ENCODE results near the gene HES3. TPM values are rescaled to one million over a fixed set of nuclear protein-coding genes. Genes with fewer than 3 reads are reported as not detected.
"Not testable (repeated sequence)": the region's sequence is repeated elsewhere in the genome, so short reads cannot be mapped to it uniquely, and the experiment has no call there.

The HES3 gene
- total RNA-seq, 1 experiment from 2014 or later, result not detected

DNA sequence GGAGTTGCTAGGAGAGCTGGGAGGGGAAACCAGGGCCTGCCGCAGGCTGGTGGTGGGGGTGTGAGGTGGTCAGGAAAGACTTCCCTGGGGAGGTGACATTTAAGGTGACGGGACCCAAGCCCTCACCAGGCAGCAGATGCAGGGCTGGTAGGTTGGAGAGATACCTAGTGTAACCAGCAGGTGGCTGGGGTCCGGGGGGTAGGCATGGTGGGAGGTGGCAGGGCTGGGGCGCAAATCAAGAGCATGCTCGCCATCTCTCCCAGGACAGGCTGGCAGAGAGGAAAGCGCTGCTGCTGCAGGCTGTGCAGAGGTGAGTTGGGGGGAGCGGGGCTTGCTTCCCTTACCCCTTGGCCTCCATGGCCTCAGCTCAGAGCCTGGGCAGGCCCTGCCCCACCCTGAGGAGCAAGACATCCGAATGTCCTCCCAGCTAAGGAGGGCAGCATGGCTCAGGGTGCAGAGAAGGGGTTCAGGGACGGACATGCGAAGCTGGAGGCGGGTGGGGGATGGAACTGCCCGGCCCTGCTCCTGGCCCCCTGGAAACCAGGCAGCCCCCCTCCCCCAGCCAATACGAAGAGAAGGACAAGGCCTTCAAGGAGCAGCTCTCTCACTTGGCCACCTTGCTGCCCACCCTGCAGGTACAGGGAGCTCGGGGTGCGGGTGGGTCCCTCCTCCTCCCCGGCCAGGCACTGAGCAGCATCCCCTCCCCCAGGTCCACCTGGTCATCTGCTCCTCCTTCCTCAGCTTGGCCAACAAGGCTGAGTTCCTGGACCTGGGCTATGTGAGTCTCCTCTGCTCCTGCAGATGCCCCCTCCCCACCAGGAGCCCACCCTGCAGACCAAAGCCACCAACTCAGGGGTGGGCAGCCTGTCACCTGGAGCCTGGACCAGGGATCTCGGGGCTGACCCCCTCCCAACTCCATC is 34.1 kb upstream of the HES3 start:
- Histone ChIP-seq H3K27ac (no peak overlapping the region), H3K36me3 (no peaks in the 10 kb centered on the region), H3K4me3 (no peak overlapping the region), H3K4me1 (no peaks in the 10 kb centered on the region), H3K27me3 (0 out of 2 replicates have a peak, but pooled peaks cover 3% of the 10 kb centered on the region), H3K9me3 (replicated peaks) (0 out of 2 replicates have a peak, but pooled peaks cover 2% of the 10 kb centered on the region)
- DNase-seq, result no peak

DNA sequence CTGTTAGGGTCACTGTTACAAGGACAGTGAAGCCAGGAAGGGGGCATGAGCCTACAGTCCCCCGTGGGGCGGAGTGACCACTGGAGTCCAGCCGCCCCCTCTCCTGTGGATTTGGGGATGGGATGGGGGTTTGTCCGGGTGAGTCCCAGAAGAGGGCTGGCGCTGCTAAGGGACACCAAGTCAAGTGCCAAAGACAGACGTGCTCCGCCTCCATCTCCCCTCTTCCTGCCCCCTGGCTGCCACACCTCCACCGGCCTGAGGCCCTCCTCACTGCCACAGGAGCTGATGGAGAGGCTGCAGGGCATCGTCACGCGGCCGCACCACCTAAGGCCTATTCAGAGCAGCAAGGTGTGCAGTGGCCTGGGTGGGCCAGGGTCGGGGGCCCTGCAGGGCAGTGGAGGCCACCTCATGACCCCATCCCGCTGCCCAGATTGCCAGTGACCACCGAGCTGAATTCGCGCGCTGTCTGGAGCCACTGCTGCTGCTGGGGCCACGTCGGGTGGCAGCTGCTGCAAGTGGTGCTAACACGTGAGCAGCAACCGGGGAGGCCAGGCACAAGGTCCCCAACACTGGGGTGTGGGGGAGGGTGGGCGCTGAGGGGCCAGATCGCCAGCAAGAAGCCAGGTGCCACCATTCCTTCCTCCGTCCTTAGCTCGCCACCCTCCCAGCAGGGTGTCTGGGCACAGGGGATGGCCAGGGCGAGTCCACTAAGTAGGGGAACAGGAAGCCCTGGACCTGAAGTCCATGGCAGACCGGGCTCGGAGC is 33.2 kb upstream of the HES3 start:
- Histone ChIP-seq H3K27me3 (0 out of 2 replicates have a peak, but pooled peaks cover 3% of the 10 kb centered on the region), H3K4me1 (no peaks in the 10 kb centered on the region), H3K27ac (no peak overlapping the region)

GRCh38 chr1:6211731-6212130 is 32.2 kb upstream of the HES3 start:
- H3K4me1 ChIP-seq, result no peaks in the 10 kb centered on the region
- H3K9me3 ChIP-seq (replicated peaks), result 0 out of 2 replicates have a peak, but pooled peaks cover 2% of the 10 kb centered on the region
- H3K4me3 ChIP-seq, result no peak overlapping the region
- H3K27me3 ChIP-seq, result 0 out of 2 replicates have a peak, but pooled peaks cover 3% of the 10 kb centered on the region
- no peak for DNase-seq
- H3K27ac ChIP-seq, result no peak overlapping the region
- no peaks in the 10 kb centered on the region for H3K36me3 ChIP-seq

More for the DNA sequence above, 33.2 kb upstream of the HES3 start:
- no peak for DNase-seq
- H3K9me3 ChIP-seq (replicated peaks), result 0 out of 2 replicates have a peak, but pooled peaks cover 2% of the 10 kb centered on the region
- H3K36me3 ChIP-seq, result no peaks in the 10 kb centered on the region
- no peak overlapping the region for H3K4me3 ChIP-seq

GRCh38 chr1:6212193-6212959 is 31.6 kb upstream of the HES3 start:
- 0 out of 2 replicates have a peak, but pooled peaks cover 3% of the 10 kb centered on the region for H3K27me3 ChIP-seq
- H3K36me3 ChIP-seq, result no peaks in the 10 kb centered on the region
- no peak for DNase-seq
- H3K27ac ChIP-seq, result no peak overlapping the region
- 0 out of 2 replicates have a peak, but pooled peaks cover 2% of the 10 kb centered on the region for H3K9me3 ChIP-seq (replicated peaks)
- H3K4me3 ChIP-seq, result no peak overlapping the region
- H3K4me1 ChIP-seq, result no peaks in the 10 kb centered on the region

GRCh38 chr1:6218375-6219164 is 25.4 kb upstream of the HES3 start:
- H3K27me3 ChIP-seq, result 0 out of 2 replicates have a peak, but pooled peaks cover 3% of the 10 kb centered on the region
- peaks cover 13% of the 10 kb centered on the region for H3K4me1 ChIP-seq
- peaks cover 10% of the 10 kb centered on the region for H3K36me3 ChIP-seq
- 0 out of 2 replicates have a peak, but pooled peaks cover 2% of the 10 kb centered on the region for H3K9me3 ChIP-seq (replicated peaks)
- no peak overlapping the region for H3K4me3 ChIP-seq
- peak overlapping the region; percentile 20 for H3K27ac ChIP-seq
- DNase-seq, result peak in 1 of 2 experiments; percentile 34

DNA sequence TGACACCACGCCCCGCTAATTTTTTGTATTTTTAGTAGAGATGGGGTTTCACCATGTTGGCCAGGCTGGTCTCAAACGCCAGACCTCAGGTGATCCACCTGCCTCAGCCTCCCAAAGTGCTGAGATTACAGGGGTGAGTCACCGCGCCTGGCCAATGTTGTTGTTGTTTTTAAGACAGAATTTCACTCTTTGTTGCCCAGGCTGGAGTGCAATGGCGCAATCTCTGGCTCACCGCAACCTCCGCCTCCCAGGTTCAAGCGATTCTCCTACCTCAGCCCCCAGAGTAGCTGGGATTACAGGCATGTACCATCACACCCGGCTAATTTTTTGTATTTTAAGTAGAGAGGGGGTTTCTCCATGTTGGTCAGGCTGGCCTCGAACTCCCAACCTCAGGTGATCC is 24.3 kb upstream of the HES3 start:
- H3K27ac ChIP-seq; H3K27me3 ChIP-seq; H3K9me3 ChIP-seq (replicated peaks); DNase-seq; H3K4me3 ChIP-seq: not testable (repeated sequence)
- H3K36me3 ChIP-seq, result peaks cover 21% of the 10 kb centered on the region
- H3K4me1 ChIP-seq, result peaks cover 13% of the 10 kb centered on the region

DNA sequence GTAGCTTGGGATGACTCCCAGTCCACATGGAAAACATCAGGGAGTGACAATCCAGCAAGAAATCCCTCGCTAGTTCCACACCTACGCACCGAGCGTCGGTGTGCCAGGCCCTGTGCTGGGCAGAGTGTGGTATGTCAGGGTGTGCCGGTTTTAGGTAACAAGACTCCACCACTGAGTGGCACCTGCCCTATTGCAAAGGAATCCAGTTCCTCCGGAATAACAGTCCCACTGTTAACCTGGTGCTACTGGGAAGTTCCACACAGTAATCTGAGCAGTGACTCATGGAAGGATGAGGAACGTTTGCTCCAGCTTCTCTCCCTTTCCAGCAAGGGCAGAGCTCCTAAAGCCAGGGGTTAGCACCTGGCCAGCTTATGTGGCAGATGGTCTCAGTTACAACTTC is 23.7 kb upstream of the HES3 start:
- no peak for DNase-seq
- H3K27ac ChIP-seq, result no peak overlapping the region
- H3K4me3 ChIP-seq, result no peak overlapping the region
- H3K27me3 ChIP-seq, result no peaks in the 10 kb centered on the region
- H3K4me1 ChIP-seq, result peaks cover 13% of the 10 kb centered on the region
- peaks cover 27% of the 10 kb centered on the region for H3K36me3 ChIP-seq
- no peaks in the 10 kb centered on the region for H3K9me3 ChIP-seq (replicated peaks)

- H3K36me3 ChIP-seq, result peaks cover 28% of the 10 kb centered on the region
These were observed 22.7 kb upstream of the HES3 start for GRCh38 chr1:6221210-6221784.

DNA sequence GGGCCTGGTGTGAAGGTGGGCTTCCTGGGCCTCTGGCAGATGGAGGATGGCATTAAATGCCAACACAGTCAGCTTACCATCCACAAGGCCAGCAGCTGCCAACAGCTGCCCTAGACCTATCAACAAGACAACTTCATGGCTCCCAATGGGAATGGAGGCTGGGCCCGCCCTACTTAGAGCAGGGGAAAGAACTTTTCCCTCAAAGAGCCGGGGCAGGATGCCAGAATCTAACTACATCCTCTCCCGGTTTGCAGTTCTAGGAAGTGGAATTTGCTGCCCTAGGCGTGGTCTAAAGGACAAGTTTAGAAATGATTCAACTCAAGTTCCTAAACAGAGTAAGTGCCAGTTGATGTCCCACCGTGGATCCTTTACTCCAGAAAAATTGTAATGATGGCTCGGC is 21.3 kb upstream of the HES3 start:
- peaks cover 41% of the 10 kb centered on the region for H3K36me3 ChIP-seq

More at GRCh38 chr1:6221210-6221784, 22.7 kb upstream of the HES3 start:
- Histone ChIP-seq H3K27ac (no peak overlapping the region), H3K4me3 (no peak overlapping the region), H3K9me3 (replicated peaks) (no peaks in the 10 kb centered on the region), H3K27me3 (no peaks in the 10 kb centered on the region), H3K4me1 (peaks cover 13% of the 10 kb centered on the region)
- DNase-seq, result no peak

GRCh38 chr1:6223617-6224016 is 20.4 kb upstream of the HES3 start:
- Histone ChIP-seq H3K36me3 (peaks cover 48% of the 10 kb centered on the region), H3K9me3 (replicated peaks) (no peaks in the 10 kb centered on the region), H3K4me3 (no peak overlapping the region), H3K27ac (no peak overlapping the region), H3K4me1 (peaks cover 5% of the 10 kb centered on the region), H3K27me3 (no peaks in the 10 kb centered on the region)
- no peak for DNase-seq

More for the DNA sequence above, 21.3 kb upstream of the HES3 start:
- peaks cover 13% of the 10 kb centered on the region for H3K4me1 ChIP-seq
- H3K4me3 ChIP-seq, result no peak overlapping the region
- no peak overlapping the region for H3K27ac ChIP-seq
- H3K9me3 ChIP-seq (replicated peaks), result no peaks in the 10 kb centered on the region
- no peak for DNase-seq
- no peaks in the 10 kb centered on the region for H3K27me3 ChIP-seq

DNA sequence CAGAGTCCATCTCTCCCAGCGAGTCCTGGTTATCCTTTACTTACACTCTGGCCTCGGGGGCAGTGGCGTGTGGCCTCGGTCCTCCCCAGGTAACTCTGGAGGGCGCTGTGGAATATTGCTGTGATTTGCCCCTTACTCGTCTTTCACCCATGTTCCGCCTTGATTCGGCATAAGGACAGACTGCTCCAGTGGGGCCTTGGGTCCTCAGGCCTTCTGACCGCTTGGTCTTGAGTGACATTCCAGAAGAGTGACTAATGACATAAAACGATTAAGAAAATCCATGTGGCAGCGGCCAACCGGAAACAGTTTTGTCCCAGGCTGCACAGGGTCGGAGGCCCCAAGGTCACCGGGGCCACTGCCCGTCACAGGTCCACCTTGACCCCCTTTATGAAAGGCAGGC is 19.3 kb upstream of the HES3 start:
- Histone ChIP-seq H3K27ac (no peak overlapping the region), H3K9me3 (replicated peaks) (no peaks in the 10 kb centered on the region), H3K27me3 (no peaks in the 10 kb centered on the region), H3K4me3 (no peak overlapping the region), H3K4me1 (no peaks in the 10 kb centered on the region), H3K36me3 (peaks cover 58% of the 10 kb centered on the region)
- DNase-seq, result no peak

DNA sequence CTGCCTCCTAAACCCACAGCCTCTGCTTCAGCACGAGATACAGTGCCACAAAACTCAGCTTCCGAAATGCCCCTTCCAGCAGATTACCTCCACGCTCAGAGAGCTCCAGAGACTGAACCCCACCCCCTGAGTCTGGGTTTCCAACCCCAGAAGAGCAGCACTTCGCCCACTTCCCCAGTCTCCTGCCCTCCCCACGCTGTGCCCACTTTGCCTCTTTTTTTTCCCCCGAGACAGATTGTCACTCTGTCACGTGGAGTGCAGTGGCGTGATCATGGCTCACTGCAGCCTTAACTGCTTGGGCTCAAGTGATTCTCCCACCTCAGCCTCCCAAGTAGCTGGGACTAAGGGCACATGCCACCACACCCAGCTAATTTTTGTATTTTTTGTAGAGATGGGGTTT is 18.3 kb upstream of the HES3 start:
- no peak for DNase-seq
- Histone ChIP-seq H3K4me3 (no peak overlapping the region), H3K27me3 (no peaks in the 10 kb centered on the region), H3K36me3 (peaks cover 63% of the 10 kb centered on the region), H3K27ac (no peak overlapping the region), H3K9me3 (replicated peaks) (no peaks in the 10 kb centered on the region), H3K4me1 (no peaks in the 10 kb centered on the region)

GRCh38 chr1:6233376-6233775 is 10.6 kb upstream of the HES3 start:
- DNase-seq, result no peak
- H3K9me3 ChIP-seq (replicated peaks), result no peaks in the 10 kb centered on the region

More at GRCh38 chr1:6233376-6233775, 10.6 kb upstream of the HES3 start:
- H3K36me3 ChIP-seq, result peaks cover 47% of the 10 kb centered on the region
- H3K27me3 ChIP-seq, result no peaks in the 10 kb centered on the region
- H3K4me3 ChIP-seq, result no peak overlapping the region
- peaks cover 9% of the 10 kb centered on the region for H3K4me1 ChIP-seq
- H3K27ac ChIP-seq, result no peak overlapping the region

All from SJCRH30 (cell line).